ENCODE results near the gene POU3F3.
A peak's percentile ranks its signal among the peaks of the same experiment; 100 is the strongest.

The POU3F3 gene

GRCh38 chr2:104846786-104847585 lies 6.9 kb upstream of the POU3F3 start:
- no peak overlapping the region for H3K4me3 ChIP-seq (ENCODE audit: insufficient read depth, low read depth, low read length)
- H3K27me3 ChIP-seq (ENCODE audit: control insufficient read depth, insufficient read depth, low read length, poor library complexity, severe bottlenecking), result peaks cover 98% of the 10 kb centered on the region
- H3K36me3 ChIP-seq (ENCODE audit: control insufficient read depth, insufficient read depth, low read length), result no peaks in the 10 kb centered on the region
- no peak overlapping the region for H3K27ac ChIP-seq (ENCODE audit: insufficient read depth, low read depth, low read length, poor library complexity, severe bottlenecking)
- 9 to 14% methylated on average over 5 to 9 of the region's 9 CpGs for WGBS, 2 experiments
- peaks cover 59% of the 10 kb centered on the region for H3K4me1 ChIP-seq (ENCODE audit: control insufficient read depth, insufficient read depth, low read length)
- H3K9me3 ChIP-seq (ENCODE audit: control insufficient read depth, low read length), result no peaks in the 10 kb centered on the region

- peaks cover 98% of the 10 kb centered on the region for H3K27me3 ChIP-seq (ENCODE audit: control insufficient read depth, insufficient read depth, low read length, poor library complexity, severe bottlenecking)
- H3K4me1 ChIP-seq (ENCODE audit: control insufficient read depth, insufficient read depth, low read length), result peaks cover 60% of the 10 kb centered on the region
- no peaks in the 10 kb centered on the region for H3K36me3 ChIP-seq (ENCODE audit: control insufficient read depth, insufficient read depth, low read length)
- no peak overlapping the region for H3K27ac ChIP-seq (ENCODE audit: insufficient read depth, low read depth, low read length, poor library complexity, severe bottlenecking)
- no peaks in the 10 kb centered on the region for H3K9me3 ChIP-seq (ENCODE audit: control insufficient read depth, low read length)
- no peak overlapping the region for H3K4me3 ChIP-seq (ENCODE audit: insufficient read depth, low read depth, low read length)
- WGBS, 2 experiments, result 15 to 16% methylated on average over 5 of the region's 5 CpGs
Measured at GRCh38 chr2:104847586-104848160, 6.2 kb upstream of the POU3F3 start.

- H3K4me3 ChIP-seq (ENCODE audit: insufficient read depth, low read depth, low read length), result no peak overlapping the region
- H3K36me3 ChIP-seq (ENCODE audit: control insufficient read depth, insufficient read depth, low read length), result no peaks in the 10 kb centered on the region
- no peaks in the 10 kb centered on the region for H3K9me3 ChIP-seq (ENCODE audit: control insufficient read depth, low read length)
- no peak overlapping the region for H3K27ac ChIP-seq (ENCODE audit: insufficient read depth, low read depth, low read length, poor library complexity, severe bottlenecking)
- 20% methylated on average over 4 of the region's 4 CpGs for WGBS, 2 experiments
- H3K4me1 ChIP-seq (ENCODE audit: control insufficient read depth, insufficient read depth, low read length), result peaks cover 60% of the 10 kb centered on the region
- peaks cover 98% of the 10 kb centered on the region for H3K27me3 ChIP-seq (ENCODE audit: control insufficient read depth, insufficient read depth, low read length, poor library complexity, severe bottlenecking)
Measured at GRCh38 chr2:104848526-104848925, 5.4 kb upstream of the POU3F3 start.

GRCh38 chr2:104849101-104849500 lies 4.8 kb upstream of the POU3F3 start:
- Histone ChIP-seq H3K4me3 (ENCODE audit: insufficient read depth, low read depth, low read length) (no peak overlapping the region), H3K27me3 (ENCODE audit: control insufficient read depth, insufficient read depth, low read length, poor library complexity, severe bottlenecking) (peaks cover 95% of the 10 kb centered on the region), H3K27ac (ENCODE audit: insufficient read depth, low read depth, low read length, poor library complexity, severe bottlenecking) (no peak overlapping the region), H3K36me3 (ENCODE audit: control insufficient read depth, insufficient read depth, low read length) (no peaks in the 10 kb centered on the region), H3K9me3 (ENCODE audit: control insufficient read depth, low read length) (no peaks in the 10 kb centered on the region), H3K4me1 (ENCODE audit: control insufficient read depth, insufficient read depth, low read length) (peaks cover 59% of the 10 kb centered on the region)
- 0 to 29% methylated on average over 1 of the region's 1 CpG for WGBS, 2 experiments

- H3K4me3 ChIP-seq (ENCODE audit: insufficient read depth, low read depth, low read length), result no peak overlapping the region
- H3K4me1 ChIP-seq (ENCODE audit: control insufficient read depth, insufficient read depth, low read length), result peaks cover 54% of the 10 kb centered on the region
- H3K27me3 ChIP-seq (ENCODE audit: control insufficient read depth, insufficient read depth, low read length, poor library complexity, severe bottlenecking), result peaks cover 95% of the 10 kb centered on the region
- peak overlapping the region; percentile 70 for H3K27ac ChIP-seq (ENCODE audit: insufficient read depth, low read depth, low read length, poor library complexity, severe bottlenecking)
- no peaks in the 10 kb centered on the region for H3K36me3 ChIP-seq (ENCODE audit: control insufficient read depth, insufficient read depth, low read length)
- no peaks in the 10 kb centered on the region for H3K9me3 ChIP-seq (ENCODE audit: control insufficient read depth, low read length)
- 1% methylated on average over 7 of the region's 7 CpGs for WGBS, 2 experiments
Measured at GRCh38 chr2:104849618-104850141, 4.2 kb upstream of the POU3F3 start.

- peak overlapping the region; percentile 70 for H3K27ac ChIP-seq (ENCODE audit: insufficient read depth, low read depth, low read length, poor library complexity, severe bottlenecking)
- WGBS, 2 experiments, result 3 to 5% methylated on average over 8 to 9 of the region's 9 CpGs
- H3K4me1 ChIP-seq (ENCODE audit: control insufficient read depth, insufficient read depth, low read length), result peaks cover 49% of the 10 kb centered on the region
- peak overlapping the region; percentile 1 for H3K4me3 ChIP-seq (ENCODE audit: insufficient read depth, low read depth, low read length)
- peaks cover 94% of the 10 kb centered on the region for H3K27me3 ChIP-seq (ENCODE audit: control insufficient read depth, insufficient read depth, low read length, poor library complexity, severe bottlenecking)
- H3K36me3 ChIP-seq (ENCODE audit: control insufficient read depth, insufficient read depth, low read length), result no peaks in the 10 kb centered on the region
- H3K9me3 ChIP-seq (ENCODE audit: control insufficient read depth, low read length), result no peaks in the 10 kb centered on the region
Measured at GRCh38 chr2:104850361-104851290, 3.3 kb upstream of the POU3F3 start.

- H3K4me3 ChIP-seq (ENCODE audit: insufficient read depth, low read depth, low read length), result no peak overlapping the region
- H3K4me1 ChIP-seq (ENCODE audit: control insufficient read depth, insufficient read depth, low read length), result peaks cover 41% of the 10 kb centered on the region
- H3K9me3 ChIP-seq (ENCODE audit: control insufficient read depth, low read length), result no peaks in the 10 kb centered on the region
- peaks cover 94% of the 10 kb centered on the region for H3K27me3 ChIP-seq (ENCODE audit: control insufficient read depth, insufficient read depth, low read length, poor library complexity, severe bottlenecking)
- 0% methylated on average over 25 to 29 of the region's 29 CpGs for WGBS, 2 experiments
- H3K27ac ChIP-seq (ENCODE audit: insufficient read depth, low read depth, low read length, poor library complexity, severe bottlenecking), result no peak overlapping the region
- no peaks in the 10 kb centered on the region for H3K36me3 ChIP-seq (ENCODE audit: control insufficient read depth, insufficient read depth, low read length)
Measured at GRCh38 chr2:104851291-104852089, 2.4 kb upstream of the POU3F3 start.

GRCh38 chr2:104852090-104852666 lies 1.7 kb upstream of the POU3F3 start:
- Histone ChIP-seq H3K27me3 (ENCODE audit: control insufficient read depth, insufficient read depth, low read length, poor library complexity, severe bottlenecking) (peaks cover 94% of the 10 kb centered on the region), H3K4me1 (ENCODE audit: control insufficient read depth, insufficient read depth, low read length) (peaks cover 35% of the 10 kb centered on the region), H3K9me3 (ENCODE audit: control insufficient read depth, low read length) (no peaks in the 10 kb centered on the region), H3K4me3 (ENCODE audit: insufficient read depth, low read depth, low read length) (peak overlapping the region; percentile 55), H3K27ac (ENCODE audit: insufficient read depth, low read depth, low read length, poor library complexity, severe bottlenecking) (peak overlapping the region; percentile 5), H3K36me3 (ENCODE audit: control insufficient read depth, insufficient read depth, low read length) (no peaks in the 10 kb centered on the region)
- WGBS, 2 experiments, result 0 to 1% methylated on average over 39 of the region's 39 CpGs

- no peaks in the 10 kb centered on the region for H3K9me3 ChIP-seq (ENCODE audit: control insufficient read depth, low read length)
- 1% methylated on average over 48 of the region's 48 CpGs for WGBS, 2 experiments
- peaks cover 94% of the 10 kb centered on the region for H3K27me3 ChIP-seq (ENCODE audit: control insufficient read depth, insufficient read depth, low read length, poor library complexity, severe bottlenecking)
- peaks cover 26% of the 10 kb centered on the region for H3K4me1 ChIP-seq (ENCODE audit: control insufficient read depth, insufficient read depth, low read length)
- H3K4me3 ChIP-seq (ENCODE audit: insufficient read depth, low read depth, low read length), result peak overlapping the region; percentile 29
- H3K36me3 ChIP-seq (ENCODE audit: control insufficient read depth, insufficient read depth, low read length), result no peaks in the 10 kb centered on the region
- H3K27ac ChIP-seq (ENCODE audit: insufficient read depth, low read depth, low read length, poor library complexity, severe bottlenecking), result no peak overlapping the region
Measured at GRCh38 chr2:104854498-104855220, 744 bp downstream of the POU3F3 start.

Data from ectodermal cell (in vitro differentiated cells).